EH (cell line): ENCODE results near the gene KRTAP9-4.
A peak's percentile ranks its signal among the peaks of the same experiment; 100 is the strongest.
"Not testable (repeated sequence)": the region's sequence is repeated elsewhere in the genome, so short reads cannot be mapped to it uniquely, and the experiment has no call there.

Experiments used
- DNase-seq: peaks from one replicate; pipeline ENCODE4 v3.0.0-alpha.2; 2015; ENCODE audit warnings: low read depth

The KRTAP9-4 gene

DNA sequence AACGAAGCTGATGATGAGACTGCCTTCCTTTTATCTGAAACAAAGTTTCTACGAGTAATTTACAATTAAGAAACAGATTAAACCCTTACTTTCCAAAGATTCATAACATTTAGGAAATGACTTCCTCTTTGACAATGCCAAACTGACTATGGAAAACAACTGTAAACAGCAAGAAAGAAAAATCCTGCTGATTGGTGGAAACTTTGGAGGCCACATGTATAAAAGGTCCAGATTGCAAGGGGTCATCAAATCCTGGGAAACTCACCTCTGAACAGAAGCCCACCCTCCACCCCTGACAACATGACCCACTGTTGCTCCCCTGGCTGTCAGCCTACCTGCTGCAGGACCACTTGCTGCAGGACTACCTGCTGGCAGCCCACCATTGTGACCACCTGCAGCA is 15.6 kb downstream of the KRTAP9-4 start, which contains the start of gene KRTAP9-6:
Gene KRTAP9-6 (plus strand): TSS at position 301 of the 400 bp plus-strand sequence. CDS start 0 bp downstream, at position 301.
- no peak for DNase-seq

DNA sequence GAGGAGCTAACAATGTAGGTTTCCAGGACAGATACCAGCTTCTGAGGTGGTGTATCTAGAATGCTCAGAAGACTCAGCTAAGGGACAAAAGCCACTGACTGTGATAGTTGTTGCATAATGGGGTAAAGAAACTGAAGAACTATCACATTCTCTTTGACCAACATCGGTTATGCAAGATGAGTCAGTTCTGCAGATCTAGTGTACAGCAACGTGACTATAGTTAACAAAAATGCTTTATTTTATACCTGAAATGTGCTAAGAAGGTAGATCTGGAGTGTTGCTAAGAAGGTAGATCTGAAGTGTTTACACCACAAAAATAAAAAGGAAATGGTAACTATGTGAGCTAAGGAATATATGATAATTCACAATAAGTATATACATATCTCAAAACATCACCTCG is 18.2 kb downstream of the KRTAP9-4 start:
- DNase-seq = peak; percentile 22

DNA sequence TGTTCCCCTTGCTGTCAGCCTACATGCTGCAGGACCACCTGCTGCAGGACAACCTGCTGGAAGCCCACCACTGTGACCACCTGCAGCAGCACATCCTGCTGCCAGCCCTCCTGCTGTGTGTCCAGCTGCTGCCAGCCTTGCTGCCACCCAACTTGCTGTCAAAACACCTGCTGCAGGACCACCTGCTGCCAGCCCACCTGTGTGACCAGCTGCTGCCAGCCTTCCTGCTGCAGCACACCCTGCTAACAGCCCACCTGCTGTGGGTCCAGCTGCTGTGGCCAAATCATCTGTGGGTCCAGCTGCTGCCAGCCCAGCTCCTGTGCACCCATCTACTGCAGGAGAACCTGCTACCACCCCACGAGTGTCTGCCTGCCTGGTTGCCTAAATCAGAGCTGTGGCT is 21.8 kb downstream of the KRTAP9-4 start:
- DNase-seq = not testable (repeated sequence)

DNA sequence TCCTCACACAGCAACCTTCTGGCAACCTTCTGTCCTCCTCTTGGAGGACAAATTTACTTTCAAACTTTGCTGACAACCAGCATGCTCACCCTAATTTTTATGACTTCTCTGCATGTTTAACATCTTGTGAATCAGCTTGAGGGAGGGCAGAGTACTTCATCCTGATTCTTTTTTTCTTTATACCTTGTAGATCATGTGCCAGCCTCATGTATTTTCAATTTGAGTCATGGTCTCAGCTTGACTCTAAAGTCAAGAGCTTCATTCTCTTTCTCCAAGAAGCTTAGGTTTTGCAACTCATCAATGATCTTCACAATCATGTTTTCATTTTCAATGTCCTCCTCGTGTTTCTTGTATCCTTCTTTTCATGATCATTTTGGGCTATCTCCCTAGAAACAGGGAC is 22.4 kb downstream of the KRTAP9-4 start:
- DNase-seq = no peak

DNA sequence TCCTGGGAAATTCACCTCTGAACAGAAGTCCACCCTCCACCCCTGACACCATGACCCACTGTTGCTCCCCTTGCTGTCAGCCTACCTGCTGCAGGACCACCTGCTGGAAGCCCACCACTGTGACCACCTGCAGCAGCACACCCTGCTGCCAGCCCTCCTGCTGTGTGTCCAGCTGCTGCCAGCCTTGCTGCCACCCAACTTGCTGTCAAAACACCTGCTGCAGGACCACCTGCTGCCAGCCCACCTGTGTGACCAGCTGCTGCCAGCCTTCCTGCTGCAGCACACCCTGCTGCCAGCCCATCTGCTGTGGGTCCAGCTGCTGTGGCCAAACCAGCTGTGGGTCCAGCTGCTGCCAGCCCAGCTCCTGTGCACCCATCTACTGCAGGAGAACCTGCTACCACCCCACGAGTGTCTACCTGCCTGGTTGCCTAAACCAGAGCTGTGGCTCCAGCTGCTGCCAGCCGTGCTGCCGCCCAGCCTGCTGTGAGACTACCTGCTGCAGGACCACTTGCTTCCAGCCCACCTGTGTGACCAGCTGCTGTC is 26.2 kb downstream of the KRTAP9-4 start, which contains the start of gene KRTAP9-7:
Gene KRTAP9-7 (plus strand): TSS at position 51 of the 543 bp plus-strand sequence. CDS start 0 bp downstream, at position 51.
- DNase-seq = not testable (repeated sequence)

DNA sequence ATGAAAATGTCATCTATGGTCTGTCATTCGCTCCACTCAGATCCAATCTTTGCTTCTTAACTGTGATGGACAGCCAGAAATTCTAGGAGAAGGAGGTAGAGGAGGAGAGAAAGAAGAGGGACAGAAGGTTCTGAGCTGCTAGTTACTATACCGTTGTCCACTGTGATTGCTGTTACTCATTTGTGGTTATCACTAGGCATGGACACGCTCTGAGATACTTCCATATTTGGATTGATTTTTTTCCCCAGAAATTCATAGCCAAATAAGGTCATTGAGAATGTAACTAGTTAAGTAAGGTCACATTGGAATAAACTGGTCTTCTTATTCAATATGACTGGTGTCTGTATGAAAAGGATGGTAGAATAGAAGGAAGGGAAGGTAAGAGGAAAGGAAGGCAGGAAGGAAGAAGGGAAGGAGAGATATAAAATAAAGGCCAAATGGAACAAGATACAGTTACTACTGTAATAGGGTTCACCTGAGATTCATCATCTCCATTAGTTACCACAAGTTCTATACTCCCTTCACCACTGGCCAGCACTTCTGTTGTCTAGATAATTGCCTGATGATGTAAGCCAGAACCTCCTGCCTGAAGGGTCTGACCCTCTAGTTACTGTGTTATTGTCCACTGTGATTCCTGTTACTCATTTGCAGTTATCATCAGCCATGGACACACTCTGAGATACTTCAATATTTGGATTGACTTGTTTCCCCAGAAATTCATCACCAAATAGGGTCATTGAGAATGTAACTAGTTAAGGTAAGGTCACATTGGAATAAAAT is 28.9 kb downstream of the KRTAP9-4 start:
- peak; percentile 55 for DNase-seq

DNA sequence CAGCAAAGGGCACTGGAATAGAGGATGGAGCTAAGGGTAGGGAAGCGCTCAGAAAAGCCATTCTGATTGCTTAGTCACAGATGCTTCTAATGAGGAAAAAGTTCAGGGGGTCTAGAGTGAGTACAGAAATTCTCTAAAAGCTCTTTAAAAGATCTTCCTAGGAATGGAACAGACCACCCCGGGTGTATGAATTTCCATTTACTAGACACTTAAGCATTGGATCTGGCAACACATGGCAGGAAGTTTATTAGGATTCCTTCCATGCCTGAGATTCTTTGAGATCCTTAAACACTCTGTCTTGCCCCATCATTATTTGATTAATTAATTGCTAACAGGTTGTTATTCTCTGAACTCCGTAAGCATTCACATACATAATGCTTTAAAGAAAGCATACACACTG is 34.6 kb downstream of the KRTAP9-4 start:
- DNase-seq = peak; percentile 96

DNA sequence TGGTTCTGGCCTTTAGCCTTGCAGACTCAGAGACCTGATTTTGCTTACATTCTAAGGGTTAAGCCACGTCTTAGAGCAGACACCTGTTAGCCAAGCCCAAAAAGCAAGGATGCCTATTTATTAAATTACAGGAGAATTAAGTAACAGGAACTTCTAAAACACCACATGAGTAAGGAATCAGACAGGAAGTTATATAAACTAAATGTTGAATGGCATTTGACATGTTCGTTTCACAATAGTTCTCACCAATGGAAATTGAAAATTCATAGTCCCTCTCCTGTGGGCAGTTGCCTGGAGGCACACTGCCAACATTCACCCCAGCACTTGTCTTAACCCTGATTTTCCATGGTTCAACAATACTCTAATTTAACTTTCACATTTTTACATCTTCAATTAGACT is 35.1 kb downstream of the KRTAP9-4 start:
- peak; percentile 50 for DNase-seq

DNA sequence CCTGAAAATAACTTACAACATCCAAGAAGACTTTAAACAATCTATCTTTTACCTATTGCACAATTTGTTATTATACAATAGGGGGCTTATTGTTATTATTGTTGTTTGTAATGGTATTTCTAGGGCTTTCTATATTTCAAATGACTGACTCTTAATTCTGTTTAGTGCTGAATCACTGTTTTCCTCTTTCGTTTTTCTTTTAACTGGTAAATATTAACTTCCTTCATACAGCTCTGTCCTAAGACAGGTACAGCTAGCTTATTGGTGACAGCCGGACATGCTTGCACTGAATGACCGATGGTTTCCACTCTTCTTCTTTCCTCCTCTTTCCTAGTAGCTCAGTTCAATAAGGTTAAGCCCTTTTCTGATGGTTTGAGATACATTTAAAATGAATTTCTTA is 37.6 kb downstream of the KRTAP9-4 start:
- DNase-seq = no peak

DNA sequence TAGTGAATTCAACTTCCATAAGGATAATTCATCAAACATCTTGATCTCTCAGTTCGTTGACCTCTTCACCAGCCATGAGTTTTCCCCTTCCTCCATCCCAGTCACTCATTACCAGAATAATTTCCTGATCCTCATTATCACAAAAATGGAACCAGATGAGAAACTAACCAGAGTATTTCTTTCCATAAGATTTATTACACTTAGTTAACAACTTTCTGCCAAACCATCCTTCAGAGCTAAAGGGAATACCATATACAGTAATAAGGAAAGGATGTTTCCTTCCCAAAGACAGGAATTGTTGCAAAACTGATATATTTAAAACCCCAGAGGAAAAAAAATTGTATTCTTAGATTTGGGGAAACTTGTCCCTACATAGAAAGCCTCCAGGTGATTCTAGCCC is 44.5 kb downstream of the KRTAP9-4 start:
- peak; percentile 52 for DNase-seq

DNA sequence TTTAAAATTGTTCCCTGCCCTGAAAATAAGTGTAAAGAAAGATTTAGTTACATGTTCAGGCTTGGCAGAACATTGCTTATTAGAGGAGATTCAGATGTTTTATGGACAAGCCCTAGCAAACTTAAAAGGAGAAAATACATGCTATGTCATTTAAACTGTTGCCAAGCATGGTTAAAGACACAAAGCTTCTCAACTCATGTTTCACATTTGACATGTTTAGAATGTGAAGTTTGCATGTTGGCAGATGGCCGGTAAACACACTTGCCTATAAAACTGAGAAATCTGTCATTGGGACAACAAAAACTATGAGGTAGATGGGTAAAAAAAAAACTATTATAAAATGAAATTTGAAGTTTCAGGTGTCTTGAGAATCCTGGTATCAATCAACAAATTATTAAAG is 47.4 kb downstream of the KRTAP9-4 start:
- DNase-seq = no peak

DNA sequence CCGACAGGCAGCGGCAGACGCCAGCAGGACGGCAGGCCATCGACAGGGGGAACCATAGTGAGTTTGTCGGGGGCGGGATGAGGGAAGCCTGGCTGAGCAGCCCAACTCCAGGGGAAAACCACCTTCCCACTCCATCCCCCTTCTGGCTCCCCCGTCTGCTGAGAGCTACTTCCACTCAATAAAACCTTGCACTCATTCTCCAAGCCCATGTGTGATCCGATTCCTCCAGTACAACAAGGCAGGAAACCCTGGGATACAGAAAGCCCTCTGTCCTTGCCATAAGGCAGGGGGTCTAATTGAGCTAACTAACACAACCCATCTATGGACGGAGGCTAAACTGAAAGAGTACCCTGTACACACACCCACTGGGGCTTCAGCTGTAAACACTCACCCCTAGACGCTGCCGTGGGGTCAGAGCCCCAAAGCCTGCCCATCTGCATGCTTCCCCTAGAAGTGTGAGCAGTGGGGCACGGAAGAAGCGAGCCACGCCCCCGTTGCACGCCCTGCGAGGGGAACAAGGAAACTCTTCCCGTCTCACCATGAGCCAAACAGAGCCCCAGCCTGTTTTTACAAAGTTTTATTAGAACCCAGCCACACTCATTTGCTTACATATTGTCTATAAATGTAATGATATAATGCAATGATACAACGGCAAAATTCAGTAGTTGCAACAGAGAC is 49.1 kb downstream of the KRTAP9-4 start:
- DNase-seq = no peak
